Measurements from ENCODE around the gene ZNF827.

DNA sequence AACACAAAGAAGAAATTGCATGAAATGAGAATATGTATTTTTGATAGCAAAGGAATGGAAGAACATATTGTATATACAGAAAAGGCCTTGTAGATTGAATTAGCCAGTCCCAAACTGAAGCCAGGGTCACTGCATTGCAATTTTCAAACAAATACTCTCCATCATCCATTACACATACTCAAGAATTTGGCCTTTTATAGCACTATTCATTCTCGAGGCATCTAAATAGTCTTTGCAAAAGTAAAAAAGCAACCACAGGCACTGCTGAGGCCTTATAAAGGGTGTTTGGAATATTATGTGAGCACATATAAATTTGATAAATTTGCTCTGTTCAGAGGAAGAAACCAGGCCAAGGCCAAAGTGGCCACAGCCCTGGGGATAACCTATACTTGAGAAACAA is 123.0 kb downstream of the ZNF827 start:
- TF ChIP-seq, protein P1, sequence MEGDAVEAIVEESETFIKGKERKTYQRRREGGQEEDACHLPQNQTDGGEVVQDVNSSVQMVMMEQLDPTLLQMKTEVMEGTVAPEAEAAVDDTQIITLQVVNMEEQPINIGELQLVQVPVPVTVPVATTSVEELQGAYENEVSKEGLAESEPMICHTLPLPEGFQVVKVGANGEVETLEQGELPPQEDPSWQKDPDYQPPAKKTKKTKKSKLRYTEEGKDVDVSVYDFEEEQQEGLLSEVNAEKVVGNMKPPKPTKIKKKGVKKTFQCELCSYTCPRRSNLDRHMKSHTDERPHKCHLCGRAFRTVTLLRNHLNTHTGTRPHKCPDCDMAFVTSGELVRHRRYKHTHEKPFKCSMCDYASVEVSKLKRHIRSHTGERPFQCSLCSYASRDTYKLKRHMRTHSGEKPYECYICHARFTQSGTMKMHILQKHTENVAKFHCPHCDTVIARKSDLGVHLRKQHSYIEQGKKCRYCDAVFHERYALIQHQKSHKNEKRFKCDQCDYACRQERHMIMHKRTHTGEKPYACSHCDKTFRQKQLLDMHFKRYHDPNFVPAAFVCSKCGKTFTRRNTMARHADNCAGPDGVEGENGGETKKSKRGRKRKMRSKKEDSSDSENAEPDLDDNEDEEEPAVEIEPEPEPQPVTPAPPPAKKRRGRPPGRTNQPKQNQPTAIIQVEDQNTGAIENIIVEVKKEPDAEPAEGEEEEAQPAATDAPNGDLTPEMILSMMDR (IDR thresholded peaks at IDR 0.05; ENCODE audit: control extremely low read depth in 1 of 3, insufficient read depth in 1 of 3, low read depth in 1 of 3, low read length in 3 of 3), result no peak
- TF ChIP-seq, protein P2, sequence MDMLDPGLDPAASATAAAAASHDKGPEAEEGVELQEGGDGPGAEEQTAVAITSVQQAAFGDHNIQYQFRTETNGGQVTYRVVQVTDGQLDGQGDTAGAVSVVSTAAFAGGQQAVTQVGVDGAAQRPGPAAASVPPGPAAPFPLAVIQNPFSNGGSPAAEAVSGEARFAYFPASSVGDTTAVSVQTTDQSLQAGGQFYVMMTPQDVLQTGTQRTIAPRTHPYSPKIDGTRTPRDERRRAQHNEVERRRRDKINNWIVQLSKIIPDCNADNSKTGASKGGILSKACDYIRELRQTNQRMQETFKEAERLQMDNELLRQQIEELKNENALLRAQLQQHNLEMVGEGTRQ (IDR thresholded peaks at IDR 0.05; ENCODE audit: low read length), result no peak
- no peak for TF ChIP-seq YY1 (IDR thresholded peaks at IDR 0.05; ENCODE audit: low read depth, low read length)
- TF ChIP-seq MAFK (IDR thresholded peaks at IDR 0.05; ENCODE audit: low read depth, low read length), result no peak
- no peak for TF ChIP-seq RFX5 (IDR thresholded peaks at IDR 0.05; ENCODE audit: borderline replicate concordance, low read depth, low read length)
- TF ChIP-seq ATF3 (IDR thresholded peaks at IDR 0.05; ENCODE audit: insufficient read depth, low read depth, low read length), result no peak

All from H1 (cell line).